A172 (cell line): ENCODE data around the gene NOSIP. TPM values are rescaled to one million over a fixed set of nuclear protein-coding genes. Genes with fewer than 3 reads are reported as not detected.

Experiments
- DNase-seq: peaks from one replicate; pipeline ENCODE4 v3.0.0-alpha.2; 2015; ENCODE audit warnings: low spot score
- total RNA-seq: library from RNA; depleted of rRNA; stranded (reverse); fragments of >200 nt; shearing (Covaris generic); gene quantifications from 2 replicates; pipeline ENCODE4 v1.2.3, GENCODE V29; 2014

The NOSIP gene
- total RNA-seq, 1 experiment from 2014 or later = 131 TPM

DNA sequence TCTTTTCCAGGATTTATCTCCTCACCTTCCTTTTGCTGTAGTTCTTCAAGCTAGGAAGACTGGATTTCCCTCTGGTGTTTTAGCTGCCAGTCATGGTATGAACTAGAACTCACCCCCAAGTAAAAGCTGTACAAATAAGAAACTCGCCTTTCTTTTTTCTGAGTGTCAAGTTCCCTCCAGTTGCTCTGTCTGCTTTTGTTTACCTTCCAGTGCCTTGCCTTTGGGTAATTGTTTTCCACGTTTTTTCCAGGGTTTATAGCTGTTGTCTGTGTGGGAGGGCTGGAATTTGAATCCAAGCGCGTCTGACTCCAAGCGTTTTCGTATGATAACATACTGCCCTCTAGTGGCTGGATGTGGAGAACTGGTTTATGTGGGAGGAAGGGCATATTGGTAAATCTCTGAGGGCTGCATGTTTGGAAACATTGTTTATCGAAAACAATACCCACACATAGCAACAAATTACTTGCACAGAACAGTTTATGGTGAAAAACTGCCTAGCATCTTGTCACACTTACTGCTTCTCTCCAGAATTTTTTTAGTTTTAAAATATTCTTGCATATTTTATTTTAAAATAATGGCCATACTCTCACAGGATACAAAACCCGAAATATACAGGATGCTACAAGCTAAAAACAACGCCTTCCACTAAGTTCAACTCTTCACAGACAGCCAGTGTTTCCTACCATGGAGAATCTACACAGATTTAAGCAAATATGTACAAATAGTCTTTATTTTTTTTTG is 33.4 kb downstream of the NOSIP start:
- peak; percentile 75 for DNase-seq

DNA sequence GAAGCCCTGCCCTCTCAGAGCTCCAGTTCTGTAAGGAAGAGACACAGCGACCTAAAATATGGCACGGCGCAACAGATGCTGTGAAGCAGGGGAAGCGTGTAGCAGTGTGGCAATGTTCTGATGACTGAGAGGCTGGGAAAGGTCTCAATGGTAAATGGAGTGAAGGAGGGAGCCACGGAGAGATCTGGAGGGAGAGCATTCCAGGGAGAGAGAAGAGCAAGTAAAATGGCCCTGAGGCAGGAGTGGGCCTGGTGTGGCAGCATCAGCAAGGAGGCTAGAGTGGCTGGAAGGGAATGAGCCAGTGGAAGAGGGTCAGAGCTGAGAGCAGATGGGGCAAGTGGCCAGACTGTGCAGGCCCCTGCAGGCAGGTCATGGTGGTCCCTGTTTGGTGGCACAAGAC is 36.2 kb downstream of the NOSIP start:
- DNase-seq = no peak

DNA sequence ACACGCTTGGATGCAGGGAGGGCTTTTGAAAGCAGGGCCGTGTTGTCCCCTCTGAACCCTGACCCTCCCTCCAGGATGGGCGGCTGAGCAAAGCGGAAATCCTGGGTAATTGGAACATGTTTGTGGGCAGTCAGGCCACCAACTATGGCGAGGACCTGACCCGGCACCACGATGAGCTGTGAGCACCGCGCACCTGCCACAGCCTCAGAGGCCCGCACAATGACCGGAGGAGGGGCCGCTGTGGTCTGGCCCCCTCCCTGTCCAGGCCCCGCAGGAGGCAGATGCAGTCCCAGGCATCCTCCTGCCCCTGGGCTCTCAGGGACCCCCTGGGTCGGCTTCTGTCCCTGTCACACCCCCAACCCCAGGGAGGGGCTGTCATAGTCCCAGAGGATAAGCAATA is 37.3 kb downstream of the NOSIP start:
- DNase-seq = no peak

DNA sequence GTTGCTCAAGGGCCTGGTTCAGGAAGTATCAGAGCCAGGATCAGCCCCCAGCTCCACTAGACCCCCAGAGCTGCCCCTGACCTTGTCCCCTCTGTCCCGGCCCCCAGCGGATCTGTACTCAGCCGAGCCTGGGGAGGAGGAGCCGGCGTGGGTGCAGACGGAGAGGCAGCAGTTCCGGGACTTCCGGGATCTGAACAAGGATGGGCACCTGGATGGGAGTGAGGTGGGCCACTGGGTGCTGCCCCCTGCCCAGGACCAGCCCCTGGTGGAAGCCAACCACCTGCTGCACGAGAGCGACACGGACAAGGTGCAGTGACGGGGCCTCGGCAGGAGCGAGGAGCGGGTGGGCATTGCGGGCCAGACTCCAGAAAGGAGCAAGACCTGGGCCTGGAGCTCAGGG is 37.9 kb downstream of the NOSIP start:
- no peak for DNase-seq

DNA sequence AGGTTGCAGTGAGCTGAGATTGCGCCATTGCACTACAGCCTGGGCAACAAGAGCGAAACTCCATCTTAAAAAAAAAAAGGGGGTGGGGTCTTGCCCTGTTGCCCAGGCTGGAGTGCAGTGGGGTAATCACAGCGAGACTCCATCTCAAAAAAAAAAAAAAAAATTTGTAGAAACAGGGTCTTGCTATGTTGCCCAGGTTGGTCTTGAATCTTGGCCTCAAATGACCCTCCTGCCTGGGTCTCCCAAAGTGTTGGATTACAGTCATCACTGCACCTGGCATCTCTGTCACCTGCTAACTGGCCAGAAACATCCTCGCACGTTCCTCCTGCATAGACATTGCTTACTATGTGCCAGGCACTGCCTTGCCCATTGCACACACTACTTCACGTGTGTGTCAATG is 38.4 kb downstream of the NOSIP start:
- DNase-seq = no peak

DNA sequence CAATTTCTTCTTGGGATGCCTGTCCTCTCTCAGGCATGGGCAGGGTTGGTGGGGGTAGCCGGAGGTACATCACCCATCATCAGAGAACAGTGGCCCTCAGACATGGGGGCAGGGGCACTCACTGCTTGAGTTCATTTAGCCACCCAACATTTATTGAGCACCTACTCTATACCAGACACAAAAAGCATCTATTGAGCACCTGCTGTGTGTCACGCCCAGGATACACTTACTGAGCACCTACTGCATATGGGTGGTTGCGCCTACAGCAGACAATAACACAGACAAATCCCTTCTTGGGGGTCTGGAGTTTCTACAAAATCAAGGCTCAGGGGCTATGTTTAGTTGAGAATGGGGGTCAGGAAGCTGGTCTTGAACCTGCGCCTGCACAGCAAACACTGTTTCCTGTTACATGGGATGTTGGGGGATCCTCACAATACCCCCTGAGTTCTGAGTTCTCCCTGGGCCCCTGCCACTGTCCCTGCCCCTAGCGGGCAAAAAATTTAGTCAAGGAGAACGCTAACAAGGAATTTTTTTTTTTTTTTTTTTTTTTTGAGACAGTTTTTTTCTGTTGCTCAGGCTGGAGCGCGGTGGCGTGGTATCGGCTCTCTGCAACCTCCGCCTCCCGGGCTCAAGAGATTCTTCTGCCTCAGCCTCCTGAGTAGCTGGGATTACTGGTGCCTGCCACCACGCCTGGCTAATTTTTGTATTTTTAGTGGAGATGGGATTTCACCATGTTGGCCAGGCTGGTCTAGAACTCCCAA is 41.0 kb downstream of the NOSIP start:
- DNase-seq = no peak

DNA sequence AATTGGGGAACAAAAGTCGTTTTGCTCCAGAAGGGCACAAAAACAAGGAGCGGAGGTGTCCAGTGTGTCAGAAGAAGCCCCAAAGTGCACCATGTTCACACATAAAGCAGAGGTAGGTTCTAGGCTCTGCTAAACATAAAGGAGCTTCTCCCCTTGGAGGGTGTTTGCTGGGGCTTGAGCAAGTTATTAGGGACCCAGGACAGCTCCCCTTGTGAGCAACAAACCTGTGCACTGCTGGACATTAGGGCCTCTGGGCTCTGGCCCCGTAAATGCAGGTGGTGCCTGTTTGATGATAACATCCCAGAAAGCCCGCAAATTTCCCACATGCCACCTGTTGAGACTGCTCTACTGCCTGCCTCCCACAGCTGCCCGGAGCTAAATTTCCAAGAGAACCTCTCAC is 41.7 kb downstream of the NOSIP start:
- DNase-seq = no peak

DNA sequence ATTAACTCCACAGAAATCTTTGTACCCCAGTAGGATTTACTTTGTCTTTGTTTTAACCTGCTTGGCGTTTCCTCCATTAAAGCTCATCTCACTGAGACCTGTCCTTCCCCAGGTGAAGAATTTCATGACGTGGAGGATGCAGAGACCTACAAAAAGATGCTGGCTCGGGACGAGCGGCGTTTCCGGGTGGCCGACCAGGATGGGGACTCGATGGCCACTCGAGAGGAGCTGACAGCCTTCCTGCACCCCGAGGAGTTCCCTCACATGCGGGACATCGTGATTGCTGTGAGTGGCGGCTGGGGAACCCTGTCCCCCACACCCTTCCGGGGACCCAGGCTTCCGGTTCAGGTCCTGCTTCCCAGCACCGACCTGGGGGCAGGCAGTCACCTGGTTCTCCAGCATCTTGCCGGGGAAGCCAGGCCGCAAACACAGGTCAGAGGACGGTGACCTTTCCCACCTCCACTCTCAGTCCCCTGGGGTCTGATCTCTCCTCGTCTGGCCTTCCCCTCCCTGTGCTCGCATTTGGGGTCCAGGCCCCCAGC is 43.4 kb downstream of the NOSIP start:
- DNase-seq = no peak

DNA sequence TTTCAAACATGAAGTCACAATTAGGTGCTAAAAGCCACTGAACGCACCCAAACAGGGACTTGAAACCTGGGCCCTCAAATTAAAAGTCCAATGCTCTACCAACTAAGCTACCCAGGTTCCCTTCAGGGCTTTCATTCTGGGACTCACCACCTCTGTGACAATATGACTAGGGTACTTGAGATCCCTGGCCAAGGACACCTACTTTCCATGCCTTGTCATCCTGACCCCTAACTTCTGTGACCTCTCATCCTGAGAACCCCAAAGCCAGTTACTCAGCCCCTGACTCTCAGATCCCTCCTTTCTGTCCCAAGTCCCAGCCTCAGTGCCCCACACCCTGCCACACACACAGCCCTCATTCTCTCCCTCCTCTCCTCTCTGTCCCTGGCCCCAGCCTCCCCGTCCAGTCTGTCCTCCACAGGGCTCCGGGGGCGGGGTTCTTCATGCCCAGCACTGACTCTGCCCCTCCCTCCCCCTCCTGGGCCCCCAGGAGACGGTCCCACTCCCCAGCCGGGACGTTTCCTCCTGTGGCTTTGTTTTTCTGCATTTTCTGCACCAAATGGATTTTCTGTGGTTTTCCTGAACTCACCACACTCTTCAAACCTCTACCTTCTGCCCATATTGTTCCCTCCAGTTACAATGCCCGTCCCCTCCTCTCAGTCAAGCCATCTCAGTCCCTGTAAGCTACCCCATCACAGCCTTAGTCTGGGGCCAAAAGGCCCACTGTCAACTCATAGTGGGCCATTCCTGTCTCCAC is 45.5 kb downstream of the NOSIP start:
- DNase-seq = no peak

DNA sequence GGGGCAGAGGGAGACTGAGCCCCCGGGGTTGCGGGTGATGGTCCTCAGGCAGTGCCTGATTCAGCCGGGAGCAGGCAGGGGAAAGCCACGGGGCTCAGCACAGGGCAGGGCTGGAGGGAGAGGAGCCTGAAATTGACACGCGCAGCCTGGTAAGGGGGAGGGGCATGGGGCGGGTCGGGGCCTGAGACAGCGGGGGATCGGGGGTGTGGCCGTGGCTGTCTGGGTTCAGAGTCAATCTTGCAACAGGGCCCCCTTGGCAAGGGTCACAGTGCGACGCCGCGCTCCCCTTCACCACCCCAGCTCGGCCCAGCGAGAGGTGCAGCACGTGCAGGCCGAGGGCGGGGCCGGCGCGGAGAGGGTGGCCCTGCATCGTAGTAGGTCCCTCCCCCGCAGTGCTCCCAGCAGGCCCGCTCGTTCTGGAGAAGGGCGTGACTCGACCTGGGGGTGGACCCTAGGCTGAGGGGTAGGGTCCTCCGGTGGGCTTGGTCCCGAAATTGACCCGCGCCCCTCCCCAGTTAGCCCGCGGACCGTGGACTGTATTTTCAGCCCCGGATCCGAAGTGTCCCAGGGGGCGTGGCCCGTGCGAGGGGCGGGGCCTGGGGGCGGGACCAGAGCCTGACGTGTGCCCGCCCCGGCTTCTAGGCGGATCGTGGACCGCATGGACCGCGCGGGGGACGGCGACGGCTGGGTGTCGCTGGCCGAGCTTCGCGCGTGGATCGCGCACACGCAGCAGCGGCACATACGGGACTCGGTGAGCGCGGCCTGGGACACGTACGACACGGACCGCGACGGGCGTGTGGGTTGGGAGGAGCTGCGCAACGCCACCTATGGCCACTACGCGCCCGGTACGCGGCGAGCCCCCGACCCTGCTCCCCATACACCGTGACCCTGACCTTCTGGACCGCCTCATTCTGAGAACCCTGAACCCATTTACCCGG is 46.5 kb downstream of the NOSIP start:
- DNase-seq = peak; percentile 62

DNA sequence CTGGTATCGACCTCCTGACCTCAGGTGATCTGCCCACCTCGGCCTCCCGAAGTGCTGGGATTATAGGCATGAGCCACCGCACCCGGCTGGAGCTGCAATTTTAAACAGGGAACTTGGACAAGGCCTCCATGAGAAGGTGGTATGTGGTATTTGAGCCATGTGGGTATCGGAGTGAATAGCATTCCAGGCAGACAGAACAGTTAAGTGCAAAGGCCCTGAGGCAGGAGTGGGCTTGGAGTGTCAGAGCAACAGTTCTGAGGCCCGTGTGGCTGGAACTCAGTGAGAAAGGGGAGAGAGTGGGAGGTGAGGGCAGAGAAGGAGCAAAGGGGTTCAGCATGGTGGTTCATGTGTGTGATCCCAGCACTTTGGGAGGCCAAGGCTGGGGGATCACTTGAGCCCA is 49.6 kb downstream of the NOSIP start:
- DNase-seq = no peak

DNA sequence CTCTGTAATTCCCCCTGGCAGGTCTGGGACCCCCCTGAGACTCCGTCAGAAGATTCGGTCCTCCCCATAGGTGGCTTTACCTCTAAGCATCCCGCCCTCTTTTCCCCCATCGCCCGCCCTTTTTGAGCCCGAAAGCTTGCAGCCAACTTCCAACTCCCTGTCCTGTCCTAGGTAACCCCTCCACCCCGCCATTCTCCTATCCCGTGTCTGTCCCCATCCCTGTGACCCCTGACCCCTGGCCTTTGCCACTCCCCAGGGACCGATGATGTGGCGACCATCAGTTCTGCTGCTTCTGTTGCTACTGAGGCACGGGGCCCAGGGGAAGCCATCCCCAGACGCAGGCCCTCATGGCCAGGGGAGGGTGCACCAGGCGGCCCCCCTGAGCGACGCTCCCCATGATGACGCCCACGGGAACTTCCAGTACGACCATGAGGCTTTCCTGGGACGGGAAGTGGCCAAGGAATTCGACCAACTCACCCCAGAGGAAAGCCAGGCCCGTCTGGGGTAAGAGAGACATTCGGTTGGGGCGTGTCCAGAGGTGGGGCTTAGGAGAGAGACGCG is 52.1 kb downstream of the NOSIP start:
- DNase-seq = no peak

DNA sequence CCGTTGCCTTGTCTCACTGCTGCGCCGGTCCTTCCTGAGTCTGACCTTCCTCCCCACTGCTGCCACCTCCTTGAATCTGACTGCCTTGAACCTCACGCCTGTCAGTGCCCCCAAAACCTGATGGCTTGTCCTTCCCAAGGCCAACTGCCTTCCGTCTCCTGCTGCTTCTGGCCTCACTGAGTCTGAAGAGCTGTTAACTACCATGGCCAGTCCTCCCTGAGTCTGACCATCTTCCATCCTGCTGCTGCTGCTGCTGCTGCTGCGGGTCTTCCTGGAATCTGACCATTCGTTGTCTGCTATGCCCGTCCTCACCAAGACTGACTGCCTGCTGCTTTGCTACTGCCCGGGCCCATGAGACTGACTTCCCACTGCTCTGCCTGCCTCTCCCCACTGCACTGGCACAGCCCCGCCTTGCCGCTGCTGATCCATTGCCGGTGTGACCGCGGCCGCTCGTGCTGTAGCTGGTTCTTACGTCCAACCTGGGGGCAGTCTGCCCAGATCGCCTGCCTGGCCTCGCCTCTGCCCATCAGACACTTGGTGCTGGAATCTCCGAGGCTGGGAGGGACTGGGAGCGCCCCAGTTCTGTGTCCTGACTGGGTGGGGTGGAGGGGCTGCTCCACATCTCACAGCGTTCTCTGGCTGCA is 55.4 kb downstream of the NOSIP start:
- no peak for DNase-seq

DNA sequence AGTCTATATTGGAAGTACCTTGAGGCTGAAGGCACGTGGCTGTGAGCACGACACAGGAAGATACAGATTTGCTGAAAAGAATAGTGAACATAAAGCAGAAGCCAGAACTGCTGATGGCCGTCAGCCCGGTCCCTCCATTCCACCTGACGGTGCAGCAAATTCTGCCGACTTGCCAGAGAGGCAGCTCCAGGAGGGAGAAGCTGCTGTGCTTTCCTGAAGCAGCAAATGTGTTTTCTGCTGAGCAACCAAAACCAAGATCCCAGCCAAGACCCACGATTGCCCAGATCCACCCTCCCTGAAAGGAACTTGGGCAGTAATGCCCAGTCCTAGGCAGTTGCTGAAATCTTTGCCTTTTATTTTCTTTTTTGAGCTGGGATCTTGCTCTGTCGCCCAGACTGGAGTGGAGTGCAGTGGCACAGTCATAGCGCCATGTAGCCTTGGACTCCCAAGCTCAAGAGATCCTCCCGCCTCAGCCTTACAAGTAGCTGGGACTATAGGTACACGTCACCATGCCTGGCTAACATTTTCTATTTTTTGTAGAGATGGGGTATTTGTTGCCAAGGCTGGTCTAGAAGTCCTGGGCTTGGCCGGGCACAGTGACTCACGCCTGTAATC is 59.5 kb downstream of the NOSIP start:
- DNase-seq = no peak

DNA sequence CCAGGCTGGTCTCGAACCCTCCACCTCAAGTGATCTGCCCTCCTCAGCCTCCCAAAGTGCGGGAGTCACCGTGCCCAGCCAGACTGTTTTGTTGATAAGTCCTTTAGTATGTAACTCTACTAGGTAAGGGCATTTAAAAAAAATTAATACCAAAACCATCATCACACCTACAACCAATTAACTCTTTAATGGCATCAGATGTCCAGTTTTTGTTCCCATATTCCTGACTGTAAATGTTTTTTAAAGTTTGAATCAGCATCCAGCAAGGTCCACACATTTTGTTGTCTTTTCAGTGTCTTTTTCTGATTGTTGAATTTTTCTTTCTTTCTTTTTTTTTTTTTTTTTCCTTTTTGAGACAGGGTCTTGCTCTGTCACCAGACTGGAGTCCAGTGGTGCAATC is 62.3 kb downstream of the NOSIP start:
- no peak for DNase-seq

DNA sequence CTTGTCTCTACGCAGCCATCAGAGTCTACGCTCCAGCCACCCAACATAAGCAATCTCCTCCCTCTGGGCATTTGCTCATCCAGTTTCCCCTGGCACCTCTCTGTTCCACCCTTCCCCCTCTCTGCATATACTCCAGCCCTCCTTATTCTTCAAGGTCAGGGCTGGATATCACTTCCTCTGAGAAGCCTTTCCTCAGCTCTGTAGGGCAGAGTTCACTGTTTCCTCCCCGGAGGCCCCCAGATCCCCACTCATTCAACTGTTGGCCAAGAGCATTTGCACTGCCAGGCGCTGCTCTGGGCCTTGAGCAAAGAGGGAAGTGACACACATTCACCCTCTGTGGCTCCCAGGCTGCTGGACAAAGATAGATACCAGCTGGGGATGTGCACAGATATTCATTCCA is 64.6 kb downstream of the NOSIP start:
- no peak for DNase-seq

DNA sequence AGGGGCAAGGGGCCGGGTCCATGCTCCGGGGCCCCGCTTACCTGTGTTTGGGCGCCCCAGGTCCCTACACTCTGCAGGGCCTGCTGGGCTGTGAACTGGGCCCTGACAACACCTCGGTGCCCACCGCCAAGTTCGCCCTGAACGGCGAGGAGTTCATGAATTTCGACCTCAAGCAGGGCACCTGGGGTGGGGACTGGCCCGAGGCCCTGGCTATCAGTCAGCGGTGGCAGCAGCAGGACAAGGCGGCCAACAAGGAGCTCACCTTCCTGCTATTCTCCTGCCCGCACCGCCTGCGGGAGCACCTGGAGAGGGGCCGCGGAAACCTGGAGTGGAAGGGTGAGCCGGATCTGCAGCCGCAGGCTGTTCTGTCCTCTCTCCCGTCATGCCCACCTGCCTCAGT is 66.2 kb downstream of the NOSIP start:
- DNase-seq = no peak

DNA sequence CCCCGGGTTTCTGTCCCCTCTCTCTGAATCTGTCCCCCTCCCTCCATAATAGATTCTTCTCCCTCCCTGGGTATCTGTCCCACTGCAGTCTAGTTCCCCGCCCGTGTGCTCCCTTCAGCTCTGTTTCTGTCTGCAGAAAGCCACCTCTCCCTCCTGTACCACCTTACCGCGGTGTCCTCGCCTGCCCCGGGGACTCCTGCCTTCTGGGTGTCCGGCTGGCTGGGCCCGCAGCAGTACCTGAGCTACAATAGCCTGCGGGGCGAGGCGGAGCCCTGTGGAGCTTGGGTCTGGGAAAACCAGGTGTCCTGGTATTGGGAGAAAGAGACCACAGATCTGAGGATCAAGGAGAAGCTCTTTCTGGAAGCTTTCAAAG is 66.6 kb downstream of the NOSIP start:
- DNase-seq = no peak

DNA sequence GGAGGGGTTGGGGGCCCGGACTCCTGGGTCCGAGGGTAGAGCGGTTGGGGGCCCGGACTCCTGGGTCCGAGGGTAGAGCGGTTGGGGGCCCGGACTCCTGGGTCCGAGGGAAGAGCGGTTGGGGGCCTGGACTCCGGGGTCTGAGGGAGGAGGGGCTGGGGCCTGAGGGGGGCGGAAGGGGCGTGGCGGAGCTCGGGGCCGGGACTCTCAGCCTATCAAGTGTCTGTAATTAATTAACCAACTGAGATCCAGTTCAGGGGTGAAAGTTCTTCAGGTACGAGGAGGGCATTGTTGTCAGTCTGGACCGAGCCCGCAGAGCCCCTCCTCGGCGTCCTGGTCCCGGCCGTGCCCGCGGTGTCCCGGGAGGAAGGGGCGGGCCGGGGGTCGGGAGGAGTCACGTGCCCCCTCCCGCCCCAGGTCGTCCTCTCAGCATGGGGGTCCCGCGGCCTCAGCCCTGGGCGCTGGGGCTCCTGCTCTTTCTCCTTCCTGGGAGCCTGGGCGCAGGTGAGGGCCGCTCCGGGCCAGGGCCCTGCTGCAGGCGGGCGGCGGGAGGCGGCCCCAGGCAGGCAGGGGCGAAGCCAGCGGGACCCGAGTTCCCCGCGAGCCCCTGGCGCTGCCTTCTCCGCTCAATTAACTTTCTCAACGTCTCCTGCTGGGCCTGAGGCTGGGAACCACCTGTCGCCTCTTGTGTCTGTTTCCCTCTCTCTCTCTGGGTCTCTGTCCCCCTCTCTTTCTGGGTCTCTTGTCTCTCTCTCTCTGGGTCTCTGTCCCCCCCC is 67.2 kb downstream of the NOSIP start:
- DNase-seq = no peak
